SK-N-MC (cell line): Measurements from ENCODE around the gene P2RX3.

Experiments used
- DNase-seq: peaks from one replicate; pipeline ENCODE4 v3.0.0-alpha.2; 2011; ENCODE audit warnings: low read depth, low spot score
- H3K27ac ChIP-seq: fragments of 200-600 bp; sonication (generic); 2 replicates; pipeline ENCODE4 v1.5.1; 2016; ENCODE audit warnings: mixed run types
- H3K36me3 ChIP-seq: fragments of 200-600 bp; sonication (generic); 2 replicates; pipeline ENCODE4 v1.6.1; 2017; ENCODE audit warnings: antibody characterized with exemption, low read length, mixed read lengths; ENCODE audit not compliant: insufficient read depth
- H3K4me3 ChIP-seq: fragments of 200-600 bp; sonication (generic); 2 replicates; pipeline ENCODE4 v1.5.1; 2016
- H3K9ac ChIP-seq: fragments of 200-600 bp; sonication (generic); 2 replicates; pipeline ENCODE4 v1.8.0; 2017; ENCODE audit warnings: mixed run types, mixed read lengths; ENCODE audit not compliant: insufficient read length
- H3K9me3 ChIP-seq: fragments of 200-600 bp; sonication (generic); 2 replicates; pipeline ENCODE4 v1.6.1; 2017; ENCODE audit warnings: low read depth, mild to moderate bottlenecking, antibody characterized with exemption, low read length, moderate library complexity, mixed read lengths
- EZH2 ChIP-seq: fragments of 200-600 bp; sonication (generic); IDR thresholded peaks from one replicate; pipeline ENCODE4 v1.6.1; 2017; ENCODE audit warnings: antibody characterized with exemption
- FOXP2 ChIP-seq: optimal IDR thresholded peaks from 2 replicates; pipeline ENCODE3; 2011; ENCODE audit warnings: mild to moderate bottlenecking, moderate library complexity; ENCODE audit not compliant: insufficient read depth; ENCODE audit errors: extremely low read length, control extremely low read depth
- POLR2AphosphoS5 ChIP-seq: IDR thresholded peaks from 2 replicates; pipeline ENCODE4 v1.6.1; 2012; ENCODE audit warnings: mild to moderate bottlenecking, low read depth, low read length, borderline replicate concordance

P2RX3 gene

GRCh38 chr11:57374966-57375365 lies 36.8 kb downstream of the P2RX3 start:
- H3K9ac ChIP-seq, result no peak overlapping the region
- H3K27ac ChIP-seq, result no peak overlapping the region
- H3K4me3 ChIP-seq, result no peak overlapping the region
- DNase-seq, result no peak
- H3K9me3 ChIP-seq, result no peaks in the 10 kb centered on the region
- H3K36me3 ChIP-seq, result no peaks in the 10 kb centered on the region
- TF ChIP-seq EZH2 (no peak), POLR2AphosphoS5 (no peak), FOXP2 (no peak)

GRCh38 chr11:57375490-57375889 lies 37.3 kb downstream of the P2RX3 start:
- Histone ChIP-seq H3K9me3 (no peaks in the 10 kb centered on the region), H3K9ac (no peak overlapping the region), H3K36me3 (no peaks in the 10 kb centered on the region), H3K27ac (no peak overlapping the region), H3K4me3 (no peak overlapping the region)
- no peak for DNase-seq
- no peak for TF ChIP-seq POLR2AphosphoS5
- no peak for TF ChIP-seq EZH2
- TF ChIP-seq FOXP2, result no peak

GRCh38 chr11:57376095-57377090 lies 38.2 kb downstream of the P2RX3 start:
- no peak for DNase-seq

GRCh38 chr11:57377107-57377506 lies 39.0 kb downstream of the P2RX3 start:
- DNase-seq, result no peak

More at GRCh38 chr11:57376095-57377090, 38.2 kb downstream of the P2RX3 start:
- Histone ChIP-seq H3K9me3 (no peaks in the 10 kb centered on the region), H3K4me3 (no peak overlapping the region), H3K27ac (no peak overlapping the region), H3K36me3 (no peaks in the 10 kb centered on the region), H3K9ac (no peak overlapping the region)
- no peak for TF ChIP-seq EZH2
- TF ChIP-seq POLR2AphosphoS5, result no peak

GRCh38 chr11:57378186-57378585 lies 40.0 kb downstream of the P2RX3 start:
- Histone ChIP-seq H3K27ac (no peak overlapping the region), H3K9ac (no peak overlapping the region), H3K9me3 (no peaks in the 10 kb centered on the region), H3K4me3 (no peak overlapping the region), H3K36me3 (no peaks in the 10 kb centered on the region)
- no peak for TF ChIP-seq POLR2AphosphoS5
- TF ChIP-seq FOXP2, result no peak
- no peak for TF ChIP-seq EZH2
- no peak for DNase-seq

More at GRCh38 chr11:57377107-57377506, 39.0 kb downstream of the P2RX3 start:
- TF ChIP-seq EZH2, result no peak
- TF ChIP-seq FOXP2, result no peak
- no peak for TF ChIP-seq POLR2AphosphoS5
- Histone ChIP-seq H3K27ac (no peak overlapping the region), H3K36me3 (no peaks in the 10 kb centered on the region), H3K4me3 (no peak overlapping the region), H3K9me3 (no peaks in the 10 kb centered on the region), H3K9ac (no peak overlapping the region)

- Histone ChIP-seq H3K27ac (no peak overlapping the region), H3K9ac (no peak overlapping the region), H3K9me3 (no peaks in the 10 kb centered on the region), H3K36me3 (no peaks in the 10 kb centered on the region), H3K4me3 (no peak overlapping the region)
- no peak for TF ChIP-seq FOXP2
- DNase-seq, result no peak
These were observed 41.6 kb downstream of the P2RX3 start for GRCh38 chr11:57379732-57380131.

- TF ChIP-seq POLR2AphosphoS5 (no peak), FOXP2 (no peak), EZH2 (no peak)
- H3K9ac ChIP-seq, result no peak within 1 kb of the TSS
- H3K27ac ChIP-seq, result no peak within 1 kb of the TSS
- no peak within 1 kb of the TSS for H3K4me3 ChIP-seq
- no peaks in the 10 kb centered on the region for H3K9me3 ChIP-seq
- no peak for DNase-seq
- no peaks in the 10 kb centered on the region for H3K36me3 ChIP-seq
These were observed 42.8 kb downstream of the P2RX3 start, which contains the start of gene PRG3 for GRCh38 chr11:57380975-57381374. TSS of gene PRG3 (minus strand) at chr11:57381150. CDS start at chr11:57380708, 442 bp downstream.

GRCh38 chr11:57386178-57386940 lies 48.2 kb downstream of the P2RX3 start:
- H3K4me3 ChIP-seq, result no peak overlapping the region
- TF ChIP-seq POLR2AphosphoS5, result no peak
- TF ChIP-seq EZH2, result no peak
- no peak for TF ChIP-seq FOXP2
- no peaks in the 10 kb centered on the region for H3K36me3 ChIP-seq
- H3K9ac ChIP-seq, result no peak overlapping the region
- no peak overlapping the region for H3K27ac ChIP-seq
- H3K9me3 ChIP-seq, result no peaks in the 10 kb centered on the region
- no peak for DNase-seq
